ENCODE measurements around the gene CCZ1B. TPM values are rescaled to one million over a fixed set of nuclear protein-coding genes. Genes with fewer than 3 reads are reported as not detected.
A peak's percentile ranks its signal among the peaks of the same experiment; 100 is the strongest.
"Not testable (repeated sequence)": the region's sequence is repeated elsewhere in the genome, so short reads cannot be mapped to it uniquely, and the experiment has no call there.

The CCZ1B gene
- total RNA-seq, 4 donors from 2014 or later, result 37.4 to 58.6 (median 52.1) TPM

DNA sequence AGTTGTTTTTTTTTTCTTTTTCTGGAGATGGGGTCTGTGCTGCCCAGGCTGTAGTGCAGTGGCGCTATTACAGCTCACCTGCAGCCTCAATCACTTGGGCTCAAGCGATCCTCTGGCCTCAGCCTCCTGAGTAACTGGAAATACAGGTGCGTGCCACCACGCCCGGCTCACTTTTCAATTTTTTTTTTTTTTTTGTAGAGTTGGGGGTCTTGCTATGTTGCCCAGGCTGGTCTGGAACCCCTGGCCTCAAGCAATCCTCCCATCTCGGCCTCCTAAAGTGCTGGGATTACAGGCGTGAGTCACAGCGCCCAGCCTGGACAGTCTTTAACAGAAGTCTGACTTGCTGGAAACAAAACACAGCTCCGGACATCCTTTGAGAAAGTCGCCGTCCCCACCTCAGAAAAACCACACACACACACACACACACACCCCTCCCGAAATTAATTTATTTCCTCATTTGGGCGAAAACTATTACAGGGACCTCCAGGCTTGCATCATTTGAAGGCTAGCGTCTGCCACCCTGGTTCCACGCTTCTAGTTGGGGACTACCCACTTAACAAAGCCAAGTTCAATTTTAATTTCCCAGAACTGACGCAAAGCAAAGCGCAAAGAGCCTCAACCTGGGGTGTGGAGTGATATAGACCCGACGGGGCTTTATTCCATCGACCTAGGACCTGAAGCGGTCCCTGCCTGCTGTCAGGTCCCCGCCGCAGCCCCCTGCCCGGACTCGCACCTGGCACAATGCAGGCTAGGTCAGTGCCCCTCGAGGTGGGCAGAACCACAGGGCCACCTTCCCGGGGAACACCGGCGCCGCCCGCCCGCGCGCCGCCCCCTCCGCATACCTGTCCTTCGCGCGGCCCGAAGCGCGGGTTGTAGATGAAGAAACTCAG, 594 bp downstream of the CCZ1B start:
- H3K36me3 ChIP-seq; H3K9me3 ChIP-seq; in situ Hi-C loops (cut with MboI; ENCODE audit: low pct_ligation_motif_present in 1 of 4, low pct_unique_long_range_greater_than_20kb in 1 of 4, low sequenced_read_pairs in 3 of 4); H3K4me1 ChIP-seq; intact Hi-C loops (cut with DNase I; ENCODE audit: low total_unique reads); DNase-seq; H3K27me3 ChIP-seq: not testable (repeated sequence)
- Histone ChIP-seq H3K27ac (peak overlapping the region in 2 of 4 donors; percentile 86 to 87), H3K4me3 (peak overlapping the region in 3 of 4 donors; percentile 54 to 80 (median 62))
- WGBS, 2 donors (ENCODE audit: low coverage in 1 of 2), result 71% methylated on average over 1 of the region's 42 CpGs; no CpG with 5 or more reads in 1 of the 2 donors

DNA sequence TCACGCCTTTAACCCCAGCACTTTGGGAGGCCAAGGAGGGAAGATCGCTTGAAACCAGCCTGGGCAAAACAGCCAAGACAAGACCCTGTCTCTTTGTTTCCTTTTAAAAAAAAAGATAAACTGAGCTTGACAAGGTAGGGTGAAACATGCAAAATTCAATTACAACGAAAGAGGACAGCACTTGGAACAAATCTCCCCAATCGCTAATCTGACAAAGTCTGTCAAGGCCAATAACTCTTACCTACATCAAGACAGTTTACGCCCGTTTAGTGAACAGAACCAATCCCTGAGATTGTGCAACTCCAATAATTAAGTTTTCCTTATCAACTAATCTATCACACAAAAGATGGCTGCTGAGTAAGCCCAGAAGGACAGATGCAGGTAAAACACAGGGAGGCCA, 4.5 kb downstream of the CCZ1B start:
- H3K9me3 ChIP-seq; intact Hi-C loops (cut with DNase I; ENCODE audit: low total_unique reads); H3K4me3 ChIP-seq; H3K27ac ChIP-seq; H3K27me3 ChIP-seq; DNase-seq; H3K4me1 ChIP-seq: not testable (repeated sequence)
- H3K36me3 ChIP-seq, result peaks cover 0 to 11% (median 0%) of the 10 kb centered on the region in 4 donors
- 89 to 98% methylated on average over 6 of the region's 6 CpGs for WGBS, 2 donors (ENCODE audit: low coverage in 1 of 2)
- in situ Hi-C loops (cut with MboI; ENCODE audit: low pct_ligation_motif_present in 1 of 4, low pct_unique_long_range_greater_than_20kb in 1 of 4, low sequenced_read_pairs in 3 of 4), result loop anchor here in 2 of 4 donors (25.0 kb wide), 1 partner anchor 909 kb away; no protein-coding TSS in a partner anchor

- H3K27ac ChIP-seq; H3K4me1 ChIP-seq; DNase-seq; intact Hi-C loops (cut with DNase I; ENCODE audit: low total_unique reads); H3K4me3 ChIP-seq; H3K27me3 ChIP-seq; H3K9me3 ChIP-seq; H3K36me3 ChIP-seq: not testable (repeated sequence)
- in situ Hi-C loops (cut with MboI; ENCODE audit: low pct_ligation_motif_present in 1 of 4, low pct_unique_long_range_greater_than_20kb in 1 of 4, low sequenced_read_pairs in 3 of 4), result loop anchor here in 2 of 4 donors (25.0 kb wide), 1 partner anchor 903 kb away; no protein-coding TSS in a partner anchor
- WGBS, 2 donors (ENCODE audit: low coverage in 1 of 2), result 92 to 96% methylated on average over 4 to 7 of the region's 7 CpGs
Measured at GRCh38 chr7:6815470-6815869, 10.6 kb downstream of the CCZ1B start.

DNA sequence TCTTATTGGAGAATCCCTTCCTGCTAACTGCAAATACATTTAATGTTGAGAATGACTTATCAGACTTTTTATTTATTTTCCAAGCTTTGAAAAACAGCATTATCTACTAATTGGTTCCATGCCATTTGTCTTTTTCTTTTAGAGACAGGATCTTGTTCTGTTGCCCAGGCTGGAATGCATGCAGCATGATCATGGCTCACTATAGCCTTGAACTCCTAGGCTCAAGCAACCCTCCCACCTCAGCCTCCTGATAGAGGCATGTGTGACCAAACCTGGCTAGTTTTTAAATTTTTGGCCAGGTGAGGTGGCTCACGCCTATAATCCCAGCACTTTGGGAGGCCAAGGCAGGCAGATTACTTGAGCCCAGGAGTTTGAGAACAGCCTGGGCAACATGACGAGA, 13.1 kb downstream of the CCZ1B start:
- H3K27ac ChIP-seq; H3K4me3 ChIP-seq; H3K36me3 ChIP-seq; DNase-seq; H3K27me3 ChIP-seq; intact Hi-C loops (cut with DNase I; ENCODE audit: low total_unique reads); H3K4me1 ChIP-seq; H3K9me3 ChIP-seq: not testable (repeated sequence)
- WGBS, 2 donors (ENCODE audit: low coverage in 1 of 2), result 100% methylated on average over 2 of the region's 2 CpGs; no CpG with 5 or more reads in 1 of the 2 donors
- in situ Hi-C loops (cut with MboI; ENCODE audit: low pct_ligation_motif_present in 1 of 4, low pct_unique_long_range_greater_than_20kb in 1 of 4, low sequenced_read_pairs in 3 of 4), result loop anchor here in 2 of 4 donors (25.0 kb wide), 1 partner anchor 901 kb away; no protein-coding TSS in a partner anchor

GRCh38 chr7:6807959-6808358, 18.1 kb downstream of the CCZ1B start:
- intact Hi-C loops (cut with DNase I; ENCODE audit: low total_unique reads); DNase-seq; H3K27me3 ChIP-seq; H3K27ac ChIP-seq; H3K36me3 ChIP-seq; H3K4me1 ChIP-seq; H3K9me3 ChIP-seq; H3K4me3 ChIP-seq: not testable (repeated sequence)
- no CpG with 5 or more reads among the region's 6 CpGs for WGBS, 2 donors (ENCODE audit: low coverage in 1 of 2)
- in situ Hi-C loops (cut with MboI; ENCODE audit: low pct_ligation_motif_present in 1 of 4, low pct_unique_long_range_greater_than_20kb in 1 of 4, low sequenced_read_pairs in 3 of 4), result loop anchor here in 2 of 4 donors (25.0 kb wide), 1 partner anchor 896 kb away; no protein-coding TSS in a partner anchor

DNA sequence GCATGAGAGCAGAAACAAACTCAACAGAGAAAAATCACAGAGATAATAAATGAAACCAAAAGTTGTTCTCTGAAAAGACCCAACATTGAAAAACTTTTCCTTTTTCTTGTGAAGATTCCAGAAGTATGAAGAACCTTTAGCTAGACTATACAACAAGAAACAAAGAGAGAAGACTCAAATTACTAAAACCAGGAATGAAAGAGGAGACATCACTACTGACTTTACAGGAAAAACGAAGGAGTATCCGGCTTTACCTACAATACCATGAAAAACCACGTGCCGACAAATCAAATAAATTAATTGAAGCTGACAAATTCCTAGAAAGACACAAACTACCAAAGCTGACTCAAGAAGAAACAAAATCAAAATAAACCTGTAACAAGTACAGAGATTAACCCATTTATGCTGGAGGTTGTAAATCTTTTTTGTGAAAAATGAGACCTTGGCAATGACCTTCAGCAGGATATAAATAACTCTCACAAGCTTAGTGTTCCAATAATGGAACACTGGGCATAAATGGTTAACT, 18.6 kb downstream of the CCZ1B start:
- in situ Hi-C loops (cut with MboI; ENCODE audit: low pct_ligation_motif_present in 1 of 4, low pct_unique_long_range_greater_than_20kb in 1 of 4, low sequenced_read_pairs in 3 of 4), result loop anchor here in 2 of 4 donors (25.0 kb wide), 1 partner anchor 895 kb away; no protein-coding TSS in a partner anchor
- 63 to 76% methylated on average over 2 to 3 of the region's 4 CpGs for WGBS, 2 donors (ENCODE audit: low coverage in 1 of 2)

DNA sequence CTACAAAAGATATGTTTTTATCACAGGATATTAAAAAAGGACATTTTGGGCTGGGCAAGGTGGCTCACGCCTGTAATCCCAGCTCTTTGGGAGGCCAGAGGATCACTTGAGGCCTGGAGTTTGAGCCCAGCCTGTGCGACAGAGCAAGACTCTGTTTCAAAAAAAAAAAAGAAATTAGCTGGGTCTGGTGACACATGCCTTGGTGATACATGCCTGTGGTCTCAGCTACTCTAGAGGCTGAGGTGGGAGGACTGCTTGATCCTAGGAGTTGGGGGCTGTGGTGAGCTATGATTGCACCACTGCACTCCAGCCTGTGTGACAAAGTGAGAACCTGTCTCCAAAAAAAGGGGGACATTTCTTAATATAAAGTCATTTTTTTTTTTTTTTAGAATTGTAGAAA, 25.7 kb downstream of the CCZ1B start:
- 100% methylated on average over 2 of the region's 2 CpGs; no CpG with 5 or more reads in 1 of the 2 donors for WGBS, 2 donors (ENCODE audit: low coverage in 1 of 2)

More for the DNA sequence above, 18.6 kb downstream of the CCZ1B start:
- H3K27me3 ChIP-seq; H3K27ac ChIP-seq; H3K36me3 ChIP-seq; DNase-seq; intact Hi-C loops (cut with DNase I; ENCODE audit: low total_unique reads); H3K9me3 ChIP-seq; H3K4me3 ChIP-seq; H3K4me1 ChIP-seq: not testable (repeated sequence)

GRCh38 chr7:6799887-6800286, 26.2 kb downstream of the CCZ1B start:
- intact Hi-C loops (cut with DNase I; ENCODE audit: low total_unique reads); H3K4me1 ChIP-seq; H3K27ac ChIP-seq; DNase-seq; H3K27me3 ChIP-seq; H3K4me3 ChIP-seq; H3K36me3 ChIP-seq; H3K9me3 ChIP-seq: not testable (repeated sequence)
- in situ Hi-C loops (cut with MboI; ENCODE audit: low pct_ligation_motif_present in 1 of 4, low pct_unique_long_range_greater_than_20kb in 1 of 4, low sequenced_read_pairs in 3 of 4), result loop anchor here in 2 of 4 donors (25.0 kb wide), 1 partner anchor 888 kb away; no protein-coding TSS in a partner anchor
- WGBS, 2 donors (ENCODE audit: low coverage in 1 of 2), result no CpG with 5 or more reads among the region's 12 CpGs

More for the DNA sequence above, 25.7 kb downstream of the CCZ1B start:
- H3K27ac ChIP-seq; H3K4me3 ChIP-seq; H3K36me3 ChIP-seq; intact Hi-C loops (cut with DNase I; ENCODE audit: low total_unique reads); H3K27me3 ChIP-seq; H3K9me3 ChIP-seq; DNase-seq; H3K4me1 ChIP-seq: not testable (repeated sequence)
- in situ Hi-C loops (cut with MboI; ENCODE audit: low pct_ligation_motif_present in 1 of 4, low pct_unique_long_range_greater_than_20kb in 1 of 4, low sequenced_read_pairs in 3 of 4), result loop anchor here in 2 of 4 donors (25.0 kb wide), 1 partner anchor 888 kb away; no protein-coding TSS in a partner anchor

GRCh38 chr7:6798047-6798446, 28.0 kb downstream of the CCZ1B start:
- intact Hi-C loops (cut with DNase I; ENCODE audit: low total_unique reads), result not testable (repeated sequence)

GRCh38 chr7:6797218-6797617, 28.9 kb downstream of the CCZ1B start:
- DNase-seq; H3K4me1 ChIP-seq; in situ Hi-C loops (cut with MboI; ENCODE audit: low pct_ligation_motif_present in 1 of 4, low pct_unique_long_range_greater_than_20kb in 1 of 4, low sequenced_read_pairs in 3 of 4); H3K36me3 ChIP-seq; H3K27me3 ChIP-seq; H3K27ac ChIP-seq; H3K4me3 ChIP-seq; intact Hi-C loops (cut with DNase I; ENCODE audit: low total_unique reads); H3K9me3 ChIP-seq: not testable (repeated sequence)
- 81 to 84% methylated on average over 3 to 5 of the region's 5 CpGs for WGBS, 2 donors (ENCODE audit: low coverage in 1 of 2)

More at GRCh38 chr7:6798047-6798446, 28.0 kb downstream of the CCZ1B start:
- H3K4me1 ChIP-seq; in situ Hi-C loops (cut with MboI; ENCODE audit: low pct_ligation_motif_present in 1 of 4, low pct_unique_long_range_greater_than_20kb in 1 of 4, low sequenced_read_pairs in 3 of 4); H3K36me3 ChIP-seq; H3K9me3 ChIP-seq; H3K4me3 ChIP-seq; H3K27ac ChIP-seq; DNase-seq; H3K27me3 ChIP-seq: not testable (repeated sequence)
- WGBS, 2 donors (ENCODE audit: low coverage in 1 of 2), result no CpG with 5 or more reads among the region's 8 CpGs

Data from transverse colon (tissue), 4 donors.